GM23338 (cell line): Measurements from ENCODE around the gene WFDC6.

Source experiments
- CTCF ChIP-seq, 2 experiments: fragments of 200-600 bp in 1 of 2; sonication (generic) in 1 of 2; conservative IDR thresholded peaks; 2 replicates each; pipeline versions ENCODE4 v1.5.1 to v1.6.1; 2016 to 2017; ENCODE audit warnings: antibody characterized with exemption in 2 of 2, low read depth in 2 of 2, mild to moderate bottlenecking in 2 of 2, moderate library complexity in 1 of 2
- EZH2 ChIP-seq: fragments of 200-600 bp; sonication (generic); IDR thresholded peaks from one replicate; pipeline ENCODE4 v1.8.0; 2017; ENCODE audit warnings: antibody characterized with exemption, mild to moderate bottlenecking, low read depth; ENCODE audit not compliant: unreplicated experiment
- EZH2phosphoT487 ChIP-seq: fragments of 200-600 bp; sonication (generic); IDR thresholded peaks from one replicate; pipeline ENCODE4 v1.8.1; 2018; ENCODE audit warnings: antibody characterized with exemption; ENCODE audit not compliant: unreplicated experiment
- REST ChIP-seq: IDR thresholded peaks from one replicate; pipeline ENCODE4 v1.6.1; 2018; ENCODE audit warnings: antibody characterized with exemption; ENCODE audit not compliant: unreplicated experiment

GRCh38 chr20:45547206-45547770 is 8.0 kb upstream of the WFDC6 start, which contains the start of gene EPPIN:
- TF ChIP-seq EZH2phosphoT487 (no peak), CTCF (conservative IDR thresholded peaks at IDR 0.05; ENCODE audit: low read depth in 2 of 2) (no peak), EZH2 (no peak), REST (no peak)
